ENCODE measurements around the gene GARIN5A.

GARIN5A gene

GRCh38 chr19:50482916-50483315 lies 6.3 kb upstream of the GARIN5A start:
- peaks cover 13% of the 10 kb centered on the region; the same call in 1 of the 2 replicates for H3K9me3 ChIP-seq (ENCODE audit: control insufficient read depth, insufficient read depth, low read length)
- peaks cover 63% of the 10 kb centered on the region for H3K36me3 ChIP-seq (ENCODE audit: control insufficient read depth, low read length)

GRCh38 chr19:50482271-50482855 lies 5.7 kb upstream of the GARIN5A start:
- H3K79me2 ChIP-seq (ENCODE audit: control insufficient read depth, low read length), result peaks cover 29% of the 10 kb centered on the region
- peaks cover 7% of the 10 kb centered on the region for H4K20me1 ChIP-seq (ENCODE audit: control insufficient read depth, insufficient read depth, low read depth, low read length)
- no peak overlapping the region for H3K4me3 ChIP-seq (ENCODE audit: low read length)
- peaks cover 14% of the 10 kb centered on the region; the same call in 1 of the 2 replicates for H3K9me3 ChIP-seq (ENCODE audit: control insufficient read depth, insufficient read depth, low read length)
- H3K27ac ChIP-seq (ENCODE audit: low read depth, low read length), result no peak overlapping the region
- no peak overlapping the region for H3K4me2 ChIP-seq (ENCODE audit: low read length)
- no peaks in the 10 kb centered on the region for H3K27me3 ChIP-seq (ENCODE audit: control insufficient read depth, low read length)
- peaks cover 69% of the 10 kb centered on the region for H3K36me3 ChIP-seq (ENCODE audit: control insufficient read depth, low read length)
- H3K4me1 ChIP-seq (ENCODE audit: control insufficient read depth, low read length), result peaks cover 10% of the 10 kb centered on the region
- no peaks in the 10 kb centered on the region for H3K9me2 ChIP-seq (replicated peaks; ENCODE audit: control insufficient read depth, low read length)
- H3F3A ChIP-seq (ENCODE audit: control insufficient read depth, insufficient read depth), result no peaks in the 10 kb centered on the region
- TF ChIP-seq CTCF (IDR thresholded peaks at IDR 0.05; ENCODE audit: low read depth, low read length, poor library complexity, severe bottlenecking), result no peak
- no peak for TF ChIP-seq EZH2phosphoT487 (IDR thresholded peaks at IDR 0.05; ENCODE audit: borderline replicate concordance, low read length)

More at GRCh38 chr19:50482916-50483315, 6.3 kb upstream of the GARIN5A start:
- no peak for TF ChIP-seq EZH2phosphoT487 (IDR thresholded peaks at IDR 0.05; ENCODE audit: borderline replicate concordance, low read length)
- no peak for TF ChIP-seq CTCF (IDR thresholded peaks at IDR 0.05; ENCODE audit: low read depth, low read length, poor library complexity, severe bottlenecking)
- Histone ChIP-seq H3K79me2 (ENCODE audit: control insufficient read depth, low read length) (peaks cover 24% of the 10 kb centered on the region), H3K9me2 (replicated peaks; ENCODE audit: control insufficient read depth, low read length) (no peaks in the 10 kb centered on the region), H4K20me1 (ENCODE audit: control insufficient read depth, insufficient read depth, low read depth, low read length) (peaks cover 2% of the 10 kb centered on the region), H3K4me2 (ENCODE audit: low read length) (no peak overlapping the region), H3K4me3 (ENCODE audit: low read length) (no peak overlapping the region), H3K4me1 (ENCODE audit: control insufficient read depth, low read length) (peaks cover 10% of the 10 kb centered on the region), H3K27ac (ENCODE audit: low read depth, low read length) (no peak overlapping the region), H3F3A (ENCODE audit: control insufficient read depth, insufficient read depth) (no peaks in the 10 kb centered on the region), H3K27me3 (ENCODE audit: control insufficient read depth, low read length) (no peaks in the 10 kb centered on the region)

- TF ChIP-seq EZH2phosphoT487 (IDR thresholded peaks at IDR 0.05; ENCODE audit: borderline replicate concordance, low read length) (no peak), CTCF (IDR thresholded peaks at IDR 0.05; ENCODE audit: low read depth, low read length, poor library complexity, severe bottlenecking) (no peak)
- no peak overlapping the region for H3K27ac ChIP-seq (ENCODE audit: low read depth, low read length)
- no peaks in the 10 kb centered on the region for H3K9me2 ChIP-seq (replicated peaks; ENCODE audit: control insufficient read depth, low read length)
- no peak overlapping the region for H3K4me2 ChIP-seq (ENCODE audit: low read length)
- peaks cover 11% of the 10 kb centered on the region for H4K20me1 ChIP-seq (ENCODE audit: control insufficient read depth, insufficient read depth, low read depth, low read length)
- peaks cover 37% of the 10 kb centered on the region for H3K79me2 ChIP-seq (ENCODE audit: control insufficient read depth, low read length)
- H3K9me3 ChIP-seq (ENCODE audit: control insufficient read depth, insufficient read depth, low read length), result peaks cover 11% of the 10 kb centered on the region; the same call in 1 of the 2 replicates
- no peaks in the 10 kb centered on the region for H3K27me3 ChIP-seq (ENCODE audit: control insufficient read depth, low read length)
- H3K4me1 ChIP-seq (ENCODE audit: control insufficient read depth, low read length), result peaks cover 10% of the 10 kb centered on the region
- H3K36me3 ChIP-seq (ENCODE audit: control insufficient read depth, low read length), result peaks cover 70% of the 10 kb centered on the region
- no peaks in the 10 kb centered on the region for H3F3A ChIP-seq (ENCODE audit: control insufficient read depth, insufficient read depth)
- H3K4me3 ChIP-seq (ENCODE audit: low read length), result no peak overlapping the region
These were observed 4.9 kb upstream of the GARIN5A start for GRCh38 chr19:50481351-50482149.

Measured in DOHH2 (cell line).